ENCODE measurements around the gene DOCK2.
"Not testable (repeated sequence)": the region's sequence is repeated elsewhere in the genome, so short reads cannot be mapped to it uniquely, and the experiment has no call there.

Gene DOCK2

GRCh38 chr5:169744336-169744735, 107.3 kb downstream of the DOCK2 start:
- no peak for DNase-seq (ENCODE audit: extremely low read depth, low read depth)
- no peak overlapping the region for H3K4me3 ChIP-seq (replicated peaks; ENCODE audit: low read depth, low read length)
- TF ChIP-seq, protein P1, sequence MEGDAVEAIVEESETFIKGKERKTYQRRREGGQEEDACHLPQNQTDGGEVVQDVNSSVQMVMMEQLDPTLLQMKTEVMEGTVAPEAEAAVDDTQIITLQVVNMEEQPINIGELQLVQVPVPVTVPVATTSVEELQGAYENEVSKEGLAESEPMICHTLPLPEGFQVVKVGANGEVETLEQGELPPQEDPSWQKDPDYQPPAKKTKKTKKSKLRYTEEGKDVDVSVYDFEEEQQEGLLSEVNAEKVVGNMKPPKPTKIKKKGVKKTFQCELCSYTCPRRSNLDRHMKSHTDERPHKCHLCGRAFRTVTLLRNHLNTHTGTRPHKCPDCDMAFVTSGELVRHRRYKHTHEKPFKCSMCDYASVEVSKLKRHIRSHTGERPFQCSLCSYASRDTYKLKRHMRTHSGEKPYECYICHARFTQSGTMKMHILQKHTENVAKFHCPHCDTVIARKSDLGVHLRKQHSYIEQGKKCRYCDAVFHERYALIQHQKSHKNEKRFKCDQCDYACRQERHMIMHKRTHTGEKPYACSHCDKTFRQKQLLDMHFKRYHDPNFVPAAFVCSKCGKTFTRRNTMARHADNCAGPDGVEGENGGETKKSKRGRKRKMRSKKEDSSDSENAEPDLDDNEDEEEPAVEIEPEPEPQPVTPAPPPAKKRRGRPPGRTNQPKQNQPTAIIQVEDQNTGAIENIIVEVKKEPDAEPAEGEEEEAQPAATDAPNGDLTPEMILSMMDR (IDR thresholded peaks at IDR 0.05; ENCODE audit: low read depth, low read length, missing control alignments): no peak

DNA sequence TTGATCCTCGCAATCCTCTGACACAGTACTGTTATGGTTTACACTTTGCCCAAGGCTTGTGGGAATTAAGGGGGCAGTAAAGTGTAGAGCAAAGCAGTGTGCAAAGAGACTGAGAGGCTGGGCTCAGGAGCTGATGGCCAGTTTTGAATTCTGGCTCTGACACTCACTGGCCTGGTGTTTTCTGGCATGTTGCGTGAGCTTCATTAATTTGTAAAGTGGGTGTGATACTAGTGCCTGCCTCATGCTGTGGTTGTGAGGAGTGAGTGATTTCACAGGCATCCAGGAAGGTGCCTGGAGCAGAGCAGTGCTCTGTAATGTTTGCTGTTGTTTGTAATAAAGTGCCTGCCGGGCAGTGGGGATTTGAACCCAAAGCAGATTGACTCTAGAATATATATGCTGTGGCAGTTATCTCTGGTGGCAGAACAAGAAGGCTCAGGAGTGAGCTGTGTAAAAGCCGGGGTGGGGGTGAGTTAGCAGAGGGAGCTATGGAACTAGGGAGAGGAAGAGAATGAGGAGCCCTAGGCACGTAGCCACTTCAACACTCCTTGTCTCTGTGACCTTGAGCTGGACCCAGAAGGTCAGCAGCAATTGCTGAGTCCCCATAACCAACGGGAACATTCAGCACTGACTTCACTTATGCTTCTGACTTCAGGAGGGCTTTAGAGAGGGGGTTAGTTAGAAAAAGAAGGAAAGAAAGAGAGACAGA, 108.5 kb downstream of the DOCK2 start:
- no peak overlapping the region for H3K4me3 ChIP-seq (replicated peaks; ENCODE audit: low read depth, low read length)
- TF ChIP-seq, protein P1 (IDR thresholded peaks at IDR 0.05; ENCODE audit: low read depth, low read length, missing control alignments): no peak
- DNase-seq (ENCODE audit: extremely low read depth, low read depth): no peak

DNA sequence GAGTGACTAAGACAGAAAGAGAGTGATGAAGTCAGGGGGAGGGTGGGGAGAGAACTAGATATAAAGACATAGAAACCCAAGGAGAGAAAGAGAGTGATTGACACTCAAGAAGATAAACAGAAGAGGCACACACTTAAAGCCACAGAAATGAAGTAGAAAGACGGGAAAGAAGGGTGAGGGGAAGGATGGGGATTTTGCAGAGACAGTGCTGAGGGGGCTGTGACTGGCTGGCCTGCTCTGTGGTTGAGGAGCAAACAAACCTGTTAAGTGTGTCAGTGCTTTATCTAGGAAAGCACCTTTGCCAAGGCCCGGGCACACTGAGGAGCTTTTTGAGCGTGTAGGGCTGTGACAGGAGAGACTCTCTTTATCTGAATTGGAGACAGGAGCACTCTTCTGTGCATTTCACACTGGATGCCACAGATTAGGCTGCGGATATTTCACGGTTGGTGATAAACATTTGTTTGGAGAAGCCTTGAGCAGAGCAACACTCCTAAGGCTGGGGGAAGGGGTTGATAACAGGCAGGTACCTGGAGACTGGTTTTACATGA, 109.1 kb downstream of the DOCK2 start:
- no peak for DNase-seq (ENCODE audit: extremely low read depth, low read depth)
- no peak overlapping the region for H3K4me3 ChIP-seq (replicated peaks; ENCODE audit: low read depth, low read length)
- TF ChIP-seq, protein P1 (IDR thresholded peaks at IDR 0.05; ENCODE audit: low read depth, low read length, missing control alignments): no peak

DNA sequence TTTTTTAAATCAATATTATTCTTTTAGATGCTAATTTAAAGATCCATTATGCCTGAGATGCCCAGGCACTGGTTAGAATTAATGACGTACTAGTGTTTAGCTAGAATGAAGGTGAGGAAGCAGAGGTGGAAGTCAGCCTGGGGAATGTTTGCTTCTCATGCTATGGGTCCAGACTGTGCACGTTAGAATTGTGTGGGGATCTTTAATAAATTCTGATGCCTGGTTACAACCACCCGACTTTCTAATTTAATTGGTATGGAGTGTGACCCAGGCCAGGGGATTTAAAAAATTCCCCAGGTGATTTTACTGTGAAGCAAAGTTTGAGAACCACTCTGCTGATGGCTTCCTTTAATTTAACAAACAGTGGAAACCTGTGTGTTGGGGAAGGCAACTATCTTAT, 111.1 kb downstream of the DOCK2 start:
- TF ChIP-seq, protein P1 (IDR thresholded peaks at IDR 0.05; ENCODE audit: low read depth, low read length, missing control alignments): no peak
- no peak for DNase-seq (ENCODE audit: extremely low read depth, low read depth)
- no peak overlapping the region for H3K4me3 ChIP-seq (replicated peaks; ENCODE audit: low read depth, low read length)

GRCh38 chr5:169749295-169749694, 112.2 kb downstream of the DOCK2 start:
- no peak for DNase-seq (ENCODE audit: extremely low read depth, low read depth)
- TF ChIP-seq, protein P1 (IDR thresholded peaks at IDR 0.05; ENCODE audit: low read depth, low read length, missing control alignments): no peak
- no peak overlapping the region for H3K4me3 ChIP-seq (replicated peaks; ENCODE audit: low read depth, low read length)

DNA sequence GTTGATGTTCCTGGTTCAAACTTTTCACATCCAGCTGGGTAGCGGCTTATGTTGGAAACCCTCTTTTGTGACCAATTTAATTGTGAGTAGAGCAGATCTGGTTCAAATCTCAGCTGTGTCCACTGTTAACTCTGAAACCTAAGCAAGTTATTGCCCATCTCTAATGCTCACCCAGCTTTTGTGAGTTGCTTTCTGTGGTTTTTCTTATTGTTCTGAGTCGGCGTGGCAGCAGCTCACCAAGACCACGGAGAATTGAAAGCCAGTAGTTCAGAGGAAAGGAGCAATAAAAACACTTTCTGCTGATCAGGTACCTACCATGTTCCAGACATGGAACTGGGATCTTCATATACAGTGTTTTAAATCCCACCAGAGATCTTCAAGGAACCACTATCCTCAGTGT, 114.4 kb downstream of the DOCK2 start:
- TF ChIP-seq, protein P1 (IDR thresholded peaks at IDR 0.05; ENCODE audit: low read depth, low read length, missing control alignments): no peak
- no peak overlapping the region for H3K4me3 ChIP-seq (replicated peaks; ENCODE audit: low read depth, low read length)
- no peak for DNase-seq (ENCODE audit: extremely low read depth, low read depth)

DNA sequence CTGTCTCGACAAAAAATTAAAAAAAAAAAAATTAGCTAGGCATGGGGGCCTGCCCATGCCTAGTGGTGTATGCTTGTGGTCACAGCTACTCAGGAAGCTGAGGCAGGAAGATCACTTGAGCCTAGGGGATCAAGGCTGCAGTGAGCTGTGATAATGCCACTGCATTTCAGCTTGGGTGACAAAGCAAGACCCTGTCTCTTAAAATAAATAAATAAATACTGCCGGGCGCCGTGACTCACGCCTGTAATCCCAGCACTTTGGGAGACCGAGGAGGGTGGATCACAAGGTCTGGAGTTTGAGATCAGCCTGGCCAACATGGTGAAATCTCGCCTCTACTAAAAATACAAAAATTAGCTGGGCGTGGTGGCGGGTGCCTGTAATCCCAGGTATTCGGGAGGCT, 115.5 kb downstream of the DOCK2 start:
- DNase-seq (ENCODE audit: extremely low read depth, low read depth); H3K4me3 ChIP-seq (replicated peaks; ENCODE audit: low read depth, low read length): not testable (repeated sequence)

Data from HFF-Myc (cell line).